IPS-11a (cell line): ENCODE data around the gene LINGO3.

ENCODE experiments used
- H3K4me3 ChIP-seq: one replicate; pipeline ENCODE4 v1.5.1; 2013; ENCODE audit warnings: low read depth, low read length, control low read depth

LINGO3 gene

GRCh38 chr19:2269244-2270156 is 38.5 kb downstream of the LINGO3 start:
- H3K4me3 ChIP-seq, result peak overlapping the region; percentile 95

- peak overlapping the region; percentile 55 for H3K4me3 ChIP-seq
Observed at GRCh38 chr19:2268861-2269243, 39.1 kb downstream of the LINGO3 start.

DNA sequence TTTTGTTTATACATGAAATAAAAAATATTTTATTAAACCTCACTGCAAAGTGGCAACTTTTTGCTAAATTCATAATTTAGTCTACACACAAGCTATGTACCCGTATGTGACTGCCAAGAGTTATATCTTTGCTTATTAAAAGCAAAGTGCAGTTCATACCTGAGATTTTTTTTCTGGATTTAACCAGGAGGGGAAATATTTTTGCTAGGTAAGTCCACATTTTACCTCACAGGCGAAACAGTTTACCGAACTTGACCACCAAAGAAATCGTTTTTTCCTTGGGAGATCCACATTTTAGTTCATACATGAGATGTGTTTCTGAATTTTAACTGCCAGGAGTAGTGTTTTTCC is 39.5 kb downstream of the LINGO3 start:
- no peak overlapping the region for H3K4me3 ChIP-seq

GRCh38 chr19:2266183-2266993 is 41.6 kb downstream of the LINGO3 start:
- H3K4me3 ChIP-seq, result no peak overlapping the region

DNA sequence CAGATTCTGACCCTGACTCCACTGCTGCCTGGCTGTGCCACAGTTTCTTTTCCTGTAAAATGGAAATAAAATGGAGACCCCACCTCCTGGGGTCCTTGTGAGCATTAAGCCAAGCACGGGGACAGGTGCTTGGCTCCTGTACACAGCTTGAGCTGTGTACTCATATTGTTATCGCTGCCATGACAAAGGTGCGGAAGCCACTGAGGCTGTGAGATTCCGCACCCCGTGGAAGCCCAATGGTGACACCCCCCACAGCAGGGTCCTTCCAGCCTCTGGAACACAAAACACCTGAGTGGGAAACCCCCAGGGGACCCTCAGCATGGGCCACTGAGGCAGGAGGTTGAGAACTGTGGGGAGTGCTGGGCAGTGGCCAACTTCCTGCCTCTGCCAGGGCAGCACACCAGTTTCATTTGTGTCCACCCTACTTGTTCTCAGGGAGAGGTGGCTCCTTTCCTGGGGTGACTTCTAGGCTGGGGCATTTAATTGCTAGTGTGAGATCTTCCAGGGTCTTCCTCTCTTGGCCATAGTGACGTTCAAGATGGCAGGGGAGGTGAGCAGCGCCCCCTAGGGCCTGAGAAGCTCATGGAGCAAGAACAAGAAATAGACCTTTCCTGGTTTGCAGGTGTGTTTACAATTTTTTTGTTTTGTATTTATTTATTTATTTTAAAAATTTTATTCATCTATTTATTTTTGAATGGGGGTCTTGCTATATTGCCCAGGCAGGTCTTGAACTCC is 46.3 kb downstream of the LINGO3 start:
- no peak overlapping the region for H3K4me3 ChIP-seq

- no peak overlapping the region for H3K4me3 ChIP-seq
Observed at GRCh38 chr19:2260341-2260805, 47.6 kb downstream of the LINGO3 start.

DNA sequence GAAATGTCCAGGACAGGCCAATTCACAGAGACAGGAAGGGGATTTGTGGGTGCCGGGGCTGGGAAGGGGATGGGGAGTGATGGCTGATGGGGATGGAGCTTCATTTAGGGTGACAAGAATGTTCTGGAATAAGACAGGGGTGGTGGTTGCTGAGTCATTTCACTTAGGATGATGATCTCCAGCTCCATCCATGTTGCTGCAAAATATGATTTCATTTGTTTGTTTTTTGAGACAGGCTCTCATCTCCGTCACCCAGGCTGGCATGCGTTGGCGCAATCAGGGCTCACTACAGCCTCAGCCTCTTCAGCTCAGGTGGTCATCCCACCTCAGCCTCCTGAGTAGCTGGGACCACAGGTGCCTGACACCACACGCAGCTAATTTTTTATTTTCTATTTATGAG is 48.6 kb downstream of the LINGO3 start:
- H3K4me3 ChIP-seq, result no peak overlapping the region
